ENCODE results near the gene P2RX6.
A peak's percentile ranks its signal among the peaks of the same experiment; 100 is the strongest.

The P2RX6 gene

DNA sequence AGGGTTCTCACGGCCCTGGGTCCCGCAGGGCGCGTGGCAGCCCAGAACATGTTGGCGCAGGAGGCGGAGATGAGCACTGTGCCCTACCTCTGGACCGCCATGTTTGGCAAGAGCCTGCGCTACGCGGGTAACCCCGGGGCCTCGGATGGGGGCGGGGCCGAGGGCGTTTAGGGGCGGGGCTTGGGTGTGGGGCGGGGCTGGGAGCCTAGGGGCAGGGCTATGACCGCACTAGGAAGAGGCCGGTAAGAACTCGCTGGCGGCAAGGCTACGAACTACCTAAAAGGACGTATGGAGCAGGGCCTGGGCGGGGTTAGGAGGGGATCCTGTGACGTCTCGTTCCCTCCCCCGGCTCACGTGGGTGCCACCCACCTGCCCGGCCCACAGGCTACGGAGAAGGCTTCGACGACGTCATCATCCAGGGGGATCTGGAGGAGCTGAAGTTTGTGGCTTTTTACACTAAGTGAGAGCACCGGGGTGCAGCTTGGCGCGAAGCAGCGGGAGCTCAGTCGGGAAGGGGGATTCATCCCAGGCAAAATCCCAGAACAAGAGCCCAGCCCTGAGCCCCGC is 35.6 kb upstream of the P2RX6 start:
- peak overlapping the region; percentile 21 for H3K4me3 ChIP-seq (ENCODE audit: low read depth, low read length)
- DNase-seq (ENCODE audit: low read depth), result peak; percentile 54

DNA sequence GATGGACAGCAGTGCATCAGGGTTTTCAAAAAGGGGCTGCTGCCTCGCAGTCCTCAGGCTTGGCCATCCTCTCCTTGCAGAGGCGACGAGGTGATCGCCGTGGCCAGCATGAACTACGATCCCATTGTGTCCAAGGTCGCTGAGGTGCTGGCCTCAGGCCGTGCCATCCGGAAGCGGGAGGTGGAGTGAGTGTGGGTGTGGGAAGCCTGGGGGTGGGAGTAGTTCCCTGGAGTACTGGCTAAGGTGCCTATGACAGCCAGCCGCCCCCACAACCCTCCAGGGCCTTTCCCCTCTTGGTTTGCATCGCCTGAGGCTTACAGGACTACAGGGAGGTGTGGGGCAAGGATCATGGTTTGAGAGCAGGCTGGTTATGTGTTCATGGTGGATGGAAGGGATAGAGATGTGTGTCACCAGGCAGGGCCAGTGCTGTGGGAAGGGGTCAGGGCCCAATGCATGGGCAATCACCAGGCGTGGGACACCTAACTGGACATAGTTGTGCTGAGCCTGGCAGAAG is 35.0 kb upstream of the P2RX6 start:
- peak overlapping the region; percentile 21 for H3K4me3 ChIP-seq (ENCODE audit: low read depth, low read length)
- DNase-seq (ENCODE audit: low read depth), result no peak

DNA sequence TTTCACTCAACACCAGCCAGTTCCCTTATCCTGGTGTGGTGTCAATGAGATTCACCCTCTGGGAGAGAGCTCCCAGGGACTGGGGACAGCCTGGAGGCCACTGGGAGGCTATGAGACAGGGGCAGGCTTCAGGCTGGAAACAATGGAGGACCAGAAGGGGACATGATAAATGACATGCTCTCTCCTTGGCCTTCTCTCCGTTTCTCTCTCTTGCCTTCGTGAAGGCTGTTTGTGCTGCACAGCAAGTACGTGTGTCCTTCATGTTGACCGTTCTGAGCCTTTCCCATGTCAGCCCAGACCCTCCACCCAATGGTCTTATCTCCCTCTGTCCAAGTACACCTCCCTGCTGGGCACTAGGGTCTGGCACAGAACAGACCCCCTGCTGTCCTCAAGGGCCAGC is 34.4 kb upstream of the P2RX6 start:
- H3K4me3 ChIP-seq (ENCODE audit: low read depth, low read length), result no peak overlapping the region
- DNase-seq (ENCODE audit: low read depth), result no peak

DNA sequence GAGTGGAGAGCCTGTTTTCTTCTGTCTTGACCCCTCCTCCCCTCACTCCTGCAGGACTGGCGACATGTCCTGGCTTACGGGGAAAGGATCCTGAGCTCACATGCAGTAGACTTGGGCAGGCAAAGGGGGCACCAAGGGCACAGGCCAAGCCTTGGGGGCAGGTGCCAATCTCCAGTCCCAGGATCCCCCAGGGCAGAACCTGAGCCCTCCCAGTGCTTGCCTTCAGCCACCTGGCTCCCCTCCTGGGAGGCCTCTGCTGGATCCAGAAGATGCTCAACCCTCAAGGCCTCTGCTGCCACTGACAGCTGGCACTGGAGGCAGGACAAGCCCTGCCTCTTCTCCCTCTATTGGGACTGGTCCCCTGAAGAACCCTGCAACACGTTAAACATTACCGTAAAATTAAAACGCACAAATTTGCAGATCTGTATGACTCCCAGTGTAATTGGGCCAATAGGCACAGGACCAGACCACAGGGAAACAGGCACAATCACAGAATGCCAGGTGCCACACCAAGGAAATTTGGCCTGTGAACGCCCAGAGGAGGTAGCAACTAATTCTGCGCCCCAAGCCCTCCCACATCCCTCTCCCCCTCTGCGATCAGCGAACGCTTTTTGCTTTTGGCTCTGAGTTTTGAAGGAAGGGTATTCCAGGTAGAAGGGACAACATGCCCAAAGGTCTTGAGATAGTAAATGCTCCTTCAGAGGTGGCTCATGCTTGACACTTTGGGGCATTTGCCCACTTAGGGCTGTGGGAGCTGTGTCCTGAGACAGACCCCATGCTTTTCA is 33.8 kb upstream of the P2RX6 start:
- no peak for DNase-seq (ENCODE audit: low read depth)
- H3K4me3 ChIP-seq (ENCODE audit: low read depth, low read length), result peak overlapping the region; percentile 92

DNA sequence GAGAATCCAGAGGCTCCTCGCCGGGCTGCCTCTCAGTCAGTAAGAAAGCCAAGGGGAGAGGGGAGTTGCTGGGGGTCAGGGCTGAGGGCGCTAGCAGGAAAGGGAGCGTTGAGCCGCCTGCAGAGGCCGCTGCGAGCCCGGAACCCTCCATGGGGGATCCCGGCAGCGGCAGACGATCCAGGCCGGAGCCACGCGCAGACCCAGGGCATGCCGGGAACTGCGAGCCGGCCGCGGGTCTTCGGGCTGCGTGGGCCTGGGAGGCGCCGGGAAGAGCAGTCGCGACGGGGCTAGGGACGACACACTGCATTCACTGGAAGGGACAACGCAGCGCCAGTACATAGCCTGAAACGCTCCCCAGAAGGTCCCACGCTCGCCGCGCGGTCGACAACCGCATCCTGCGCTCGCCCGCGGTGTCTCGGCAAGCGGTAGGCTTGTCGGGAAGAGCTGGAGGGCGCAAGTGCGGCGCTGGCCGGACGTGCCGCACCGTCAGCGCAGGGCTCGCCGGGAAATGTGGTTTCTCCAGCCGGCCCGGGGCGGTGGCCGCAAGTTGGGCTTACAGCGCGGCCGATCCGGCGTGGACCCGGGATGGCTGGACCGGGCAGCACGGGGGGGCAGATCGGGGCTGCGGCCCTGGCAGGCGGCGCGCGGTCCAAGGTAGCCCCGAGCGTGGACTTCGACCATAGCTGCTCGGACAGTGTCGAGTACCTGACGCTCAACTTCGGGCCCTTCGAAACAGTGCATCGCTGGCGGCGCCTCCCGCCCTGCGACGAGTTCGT is 33.0 kb upstream of the P2RX6 start, which contains the start of gene LZTR1:
TSS of gene LZTR1 (plus strand) at position 511 of the 776 bp plus-strand sequence. CDS start at position 586, 75 bp downstream.
- H3K4me3 ChIP-seq (ENCODE audit: low read depth, low read length), result peak within 1 kb of the TSS; percentile 92
- DNase-seq (ENCODE audit: low read depth), result peak; percentile 54

DNA sequence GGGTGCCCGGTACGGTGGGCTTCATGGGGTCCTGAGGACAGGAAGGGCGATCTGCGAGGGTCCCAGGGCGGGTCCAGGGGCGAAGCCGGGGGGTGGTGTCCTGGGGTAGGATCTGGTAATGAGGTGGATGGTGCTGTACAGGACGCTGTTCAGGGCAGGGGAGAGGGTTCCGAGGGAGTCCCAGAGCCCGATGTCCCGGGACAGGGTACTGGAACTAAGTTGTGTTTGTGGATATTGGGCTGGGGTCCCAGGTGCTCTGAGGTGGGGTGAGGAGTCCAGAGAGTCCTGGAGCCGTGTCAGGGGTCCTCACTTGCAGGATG is 32.4 kb upstream of the P2RX6 start:
- H3K4me3 ChIP-seq (ENCODE audit: low read depth, low read length), result peak overlapping the region; percentile 92
- DNase-seq (ENCODE audit: low read depth), result no peak

DNA sequence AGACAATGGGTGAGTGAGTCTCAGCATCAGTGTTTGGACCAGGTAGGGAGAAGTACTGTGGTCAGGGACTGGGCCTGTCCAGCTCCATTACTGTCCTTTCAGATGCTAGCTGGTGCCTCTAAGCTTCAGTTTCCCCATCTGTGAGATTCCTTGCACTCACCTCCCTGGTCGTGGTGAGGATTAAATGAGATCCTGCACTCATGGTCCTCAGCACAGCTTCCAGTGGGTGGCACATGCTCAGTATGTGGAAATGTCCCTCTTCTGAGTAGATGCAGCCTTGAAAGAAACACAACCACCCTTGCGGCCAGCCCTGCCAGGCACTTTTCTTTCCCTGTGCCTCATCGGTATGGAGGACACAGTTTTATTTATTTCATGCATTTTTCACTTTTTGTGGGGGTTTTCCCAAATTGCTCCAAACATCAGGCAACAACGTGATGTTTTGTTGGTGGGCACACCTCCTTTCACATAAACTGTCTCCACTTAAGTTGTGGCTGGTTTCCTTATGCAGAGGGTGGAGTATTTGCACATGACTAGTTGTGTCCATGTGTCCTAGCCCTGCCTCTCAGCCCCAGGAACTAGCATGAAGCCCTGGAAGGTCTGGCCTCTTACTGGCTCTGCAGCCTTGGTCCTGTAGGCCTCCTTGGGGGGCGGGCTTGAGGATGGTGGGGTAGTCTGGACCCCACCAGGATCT is 31.7 kb upstream of the P2RX6 start:
- no peak for DNase-seq (ENCODE audit: low read depth)
- peak overlapping the region; percentile 92 for H3K4me3 ChIP-seq (ENCODE audit: low read depth, low read length)

DNA sequence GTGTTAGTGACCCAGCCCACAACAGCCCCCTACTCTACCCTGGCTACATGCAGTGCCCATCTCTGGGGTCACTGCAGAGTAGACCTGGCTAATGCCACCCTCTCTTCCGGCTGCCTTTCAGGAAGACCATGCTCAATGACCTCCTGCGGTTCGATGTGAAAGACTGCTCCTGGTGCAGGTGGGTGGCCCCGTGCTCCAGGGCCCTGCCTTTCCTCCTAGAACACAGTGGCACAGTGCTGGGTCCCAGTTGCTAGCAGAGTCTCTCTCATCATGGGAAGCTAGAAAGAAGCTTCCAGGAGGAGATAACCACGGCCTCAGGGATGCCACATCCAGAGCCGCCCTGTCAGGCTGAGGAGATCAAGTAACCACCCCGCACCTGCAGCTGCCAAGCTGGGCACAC is 29.2 kb upstream of the P2RX6 start:
- DNase-seq (ENCODE audit: low read depth), result no peak
- no peak overlapping the region for H3K4me3 ChIP-seq (ENCODE audit: low read depth, low read length)

DNA sequence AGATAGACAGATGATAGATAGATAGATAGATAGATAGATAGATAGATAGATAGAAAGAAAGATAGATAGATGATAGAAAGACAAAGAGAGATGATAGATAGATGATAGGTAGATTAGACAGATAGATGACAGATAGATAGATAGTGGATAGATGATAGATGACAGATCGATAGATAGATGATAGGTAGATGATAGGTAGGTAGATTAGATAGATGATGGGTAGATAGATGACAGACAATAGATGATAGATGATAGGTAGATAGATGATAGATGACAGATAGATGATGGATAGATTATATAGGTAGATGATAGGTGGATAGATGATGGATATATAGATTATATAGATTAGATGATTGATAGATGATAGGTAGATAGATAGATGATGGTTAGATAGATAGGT is 28.6 kb upstream of the P2RX6 start:
- H3K4me3 ChIP-seq (ENCODE audit: low read depth, low read length), result no peak overlapping the region
- no peak for DNase-seq (ENCODE audit: low read depth)

DNA sequence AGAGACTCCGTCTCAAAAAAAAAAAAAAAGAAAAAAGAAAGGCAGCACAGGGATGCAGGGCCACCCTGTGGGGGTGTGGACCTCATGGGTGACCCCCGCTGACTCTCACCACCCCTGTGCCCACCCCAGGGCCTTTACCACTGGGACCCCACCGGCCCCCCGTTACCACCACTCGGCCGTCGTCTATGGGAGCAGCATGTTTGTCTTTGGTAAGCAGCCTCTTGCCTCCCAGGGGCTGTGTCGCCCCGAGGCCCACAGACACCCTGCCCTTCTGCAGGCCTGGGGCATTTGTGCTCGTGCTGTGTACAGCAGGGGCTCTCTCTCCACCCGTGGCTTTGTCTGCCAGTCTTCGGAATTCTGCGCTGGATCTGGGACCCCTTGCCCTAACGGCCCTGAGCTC is 27.6 kb upstream of the P2RX6 start:
- DNase-seq (ENCODE audit: low read depth), result no peak
- no peak overlapping the region for H3K4me3 ChIP-seq (ENCODE audit: low read depth, low read length)

DNA sequence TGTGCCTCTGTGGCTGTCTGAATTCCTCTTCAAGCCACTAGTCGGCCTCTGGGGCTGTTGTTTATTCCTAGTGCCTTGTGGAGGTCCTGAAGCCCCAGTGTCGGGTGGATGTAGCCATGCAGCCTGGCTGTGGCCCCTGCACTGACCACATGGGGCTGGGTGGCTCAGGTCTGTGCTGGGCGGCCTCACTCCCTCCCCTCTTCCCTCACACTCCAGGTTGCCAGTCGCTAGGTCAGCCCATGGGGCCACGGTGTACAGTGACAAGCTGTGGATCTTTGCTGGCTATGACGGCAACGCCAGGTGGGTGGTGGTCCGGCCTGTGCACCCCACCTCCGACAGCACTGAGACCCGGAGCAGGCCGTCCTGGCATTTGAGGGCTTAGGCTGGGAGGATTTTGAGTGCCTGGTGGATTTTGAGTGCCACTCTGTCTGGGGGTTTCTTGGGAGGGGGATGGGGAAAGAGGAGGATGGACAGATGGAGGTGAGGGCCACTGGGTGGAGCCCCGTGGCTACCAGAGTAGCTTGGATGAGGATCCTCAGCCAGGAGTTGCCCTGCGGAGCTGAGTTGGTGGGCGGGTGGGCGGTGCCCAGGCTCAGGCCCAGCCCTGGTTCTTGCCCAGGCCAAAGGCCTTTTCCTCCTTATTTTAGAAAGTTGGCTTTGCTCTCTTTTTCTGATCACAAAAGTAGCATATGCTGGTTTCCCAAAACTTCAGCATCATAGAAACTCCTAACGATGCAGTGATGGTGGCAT is 26.2 kb upstream of the P2RX6 start:
- no peak overlapping the region for H3K4me3 ChIP-seq (ENCODE audit: low read depth, low read length)
- DNase-seq (ENCODE audit: low read depth), result no peak

DNA sequence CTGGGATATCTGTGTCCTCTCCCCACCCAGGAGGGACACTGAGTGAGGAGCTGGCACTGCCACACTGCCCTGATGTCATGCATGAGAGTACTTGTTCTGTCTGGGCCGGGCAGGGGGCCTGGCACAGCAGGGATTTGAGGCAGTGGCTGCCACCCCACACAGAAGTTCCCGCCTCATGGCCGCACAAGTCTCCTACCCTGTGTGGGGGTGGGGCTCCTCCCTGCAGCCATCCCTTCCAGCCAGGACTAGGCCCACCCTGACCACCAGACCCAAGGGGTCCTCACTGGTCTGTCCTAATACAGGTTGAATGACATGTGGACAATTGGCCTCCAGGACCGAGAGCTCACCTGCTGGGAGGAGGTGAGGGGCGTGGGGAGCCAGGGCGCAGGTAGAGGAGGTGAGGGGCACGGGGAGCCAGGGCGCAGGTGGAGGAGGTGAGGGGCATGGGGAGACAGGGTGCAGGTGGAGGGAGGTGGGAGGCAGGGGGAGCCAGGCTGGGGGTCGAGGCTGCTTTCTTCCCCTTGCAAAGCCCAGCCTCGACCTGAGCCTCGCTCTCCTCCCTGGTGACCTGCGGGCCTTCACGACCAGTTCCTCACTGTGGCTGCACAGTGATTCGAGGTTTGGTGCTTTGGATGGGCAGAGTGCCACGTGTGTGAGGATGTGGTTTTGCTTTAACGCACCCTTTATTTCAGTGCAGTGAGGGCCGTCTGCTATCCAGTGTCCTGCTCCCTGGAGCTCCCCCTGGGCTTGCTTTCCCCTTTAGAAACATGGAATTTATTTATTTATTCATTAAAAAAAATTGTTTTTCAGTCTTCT is 25.4 kb upstream of the P2RX6 start:
- H3K4me3 ChIP-seq (ENCODE audit: low read depth, low read length), result no peak overlapping the region
- DNase-seq (ENCODE audit: low read depth), result no peak

DNA sequence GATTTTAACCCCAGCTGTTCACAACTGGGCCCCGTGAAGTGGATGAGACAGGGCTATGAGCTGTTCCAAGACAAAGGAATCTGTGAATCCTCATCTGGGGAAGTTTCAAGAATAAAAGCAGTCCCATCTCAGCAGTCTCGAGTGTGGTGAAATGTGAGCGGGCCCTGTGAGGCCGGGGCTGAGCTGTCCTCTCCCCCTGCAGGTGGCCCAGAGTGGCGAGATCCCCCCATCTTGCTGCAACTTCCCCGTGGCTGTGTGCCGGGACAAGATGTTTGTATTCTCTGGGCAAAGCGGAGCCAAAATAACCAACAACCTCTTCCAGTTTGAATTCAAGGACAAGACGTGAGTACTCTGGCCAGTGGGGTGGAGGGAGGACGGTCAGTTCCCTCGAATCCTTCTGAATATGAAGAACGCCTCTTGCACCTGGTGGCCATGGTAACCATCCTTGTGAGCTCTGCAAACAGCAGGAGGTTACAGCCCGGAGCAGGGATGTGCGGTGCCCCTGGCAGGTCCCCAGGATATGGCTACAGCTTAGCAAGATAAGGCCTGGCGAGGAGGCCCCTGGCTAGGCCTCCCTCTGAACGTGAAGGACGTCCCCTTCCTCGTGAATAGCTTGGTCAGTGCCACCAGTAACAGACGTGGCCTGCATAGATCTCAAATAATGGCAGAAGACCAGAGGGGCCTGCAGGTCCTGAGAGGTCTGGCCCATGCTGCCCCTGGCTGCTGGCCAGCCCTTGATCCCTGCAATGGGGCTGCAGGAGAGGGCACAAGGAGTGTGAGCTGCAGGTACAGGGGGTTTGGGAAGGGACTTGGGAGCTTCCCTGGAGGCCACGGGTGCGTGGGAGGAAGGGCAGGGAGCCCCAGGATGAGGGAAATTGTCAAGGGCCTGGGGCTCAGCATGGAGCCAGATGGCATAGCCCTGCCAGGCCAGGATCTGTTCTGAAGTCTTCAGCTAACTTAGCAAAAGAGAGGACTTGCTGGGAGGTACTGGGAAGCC is 24.5 kb upstream of the P2RX6 start:
- no peak for DNase-seq (ENCODE audit: low read depth)
- H3K4me3 ChIP-seq (ENCODE audit: low read depth, low read length), result no peak overlapping the region

DNA sequence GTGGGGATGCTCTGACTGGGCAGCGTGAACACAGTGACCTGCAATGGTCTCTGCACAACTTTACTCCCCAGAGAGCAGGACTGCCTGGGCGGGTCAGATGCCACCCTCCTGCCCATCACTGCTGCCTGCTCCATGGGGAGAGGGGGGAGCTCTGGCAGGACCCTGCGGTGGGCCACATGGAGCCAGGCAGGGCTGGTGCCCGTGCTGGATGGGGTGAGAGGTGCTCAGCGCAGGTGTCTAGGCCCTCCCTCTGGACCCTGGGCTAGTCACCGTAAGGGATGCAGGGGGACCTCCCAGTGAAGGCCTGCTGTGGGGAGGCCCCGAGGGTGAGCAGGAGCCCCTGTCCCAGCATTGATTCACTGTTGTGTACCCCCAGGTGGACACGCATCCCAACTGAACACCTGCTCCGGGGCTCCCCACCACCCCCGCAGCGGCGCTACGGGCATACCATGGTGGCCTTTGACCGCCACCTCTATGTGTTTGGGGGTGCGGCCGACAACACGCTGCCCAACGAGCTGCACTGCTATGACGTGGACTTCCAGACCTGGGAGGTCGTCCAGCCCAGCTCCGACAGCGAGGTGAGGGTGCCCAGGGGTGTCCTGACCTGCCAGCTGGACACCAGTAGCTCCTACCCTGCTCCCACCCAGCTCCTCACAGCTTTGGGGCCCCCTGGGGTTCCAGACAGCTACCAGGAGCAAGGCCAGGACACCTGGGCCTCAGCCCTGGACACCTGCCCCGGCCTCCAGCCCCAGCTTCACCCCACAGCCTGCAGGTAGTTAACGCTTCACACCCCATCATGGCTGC is 23.5 kb upstream of the P2RX6 start:
- DNase-seq (ENCODE audit: low read depth), result no peak
- H3K4me3 ChIP-seq (ENCODE audit: low read depth, low read length), result no peak overlapping the region

DNA sequence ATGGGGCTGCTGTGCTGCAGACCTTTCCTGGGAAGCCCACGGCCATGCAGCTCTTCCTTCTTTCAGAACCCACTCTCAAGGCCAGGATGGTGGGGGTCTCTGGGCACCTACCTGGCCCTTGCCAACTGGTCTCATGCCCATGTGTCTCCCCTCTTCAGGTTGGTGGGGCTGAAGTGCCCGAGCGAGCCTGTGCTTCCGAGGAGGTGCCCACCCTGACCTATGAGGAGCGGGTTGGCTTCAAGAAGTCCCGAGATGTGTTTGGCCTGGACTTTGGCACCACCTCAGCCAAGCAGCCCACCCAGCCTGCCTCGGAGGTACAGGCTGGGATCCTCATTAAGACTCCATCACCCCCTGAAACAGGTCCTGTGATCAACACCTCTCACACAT is 22.9 kb upstream of the P2RX6 start:
- H3K4me3 ChIP-seq (ENCODE audit: low read depth, low read length), result no peak overlapping the region
- no peak for DNase-seq (ENCODE audit: low read depth)

DNA sequence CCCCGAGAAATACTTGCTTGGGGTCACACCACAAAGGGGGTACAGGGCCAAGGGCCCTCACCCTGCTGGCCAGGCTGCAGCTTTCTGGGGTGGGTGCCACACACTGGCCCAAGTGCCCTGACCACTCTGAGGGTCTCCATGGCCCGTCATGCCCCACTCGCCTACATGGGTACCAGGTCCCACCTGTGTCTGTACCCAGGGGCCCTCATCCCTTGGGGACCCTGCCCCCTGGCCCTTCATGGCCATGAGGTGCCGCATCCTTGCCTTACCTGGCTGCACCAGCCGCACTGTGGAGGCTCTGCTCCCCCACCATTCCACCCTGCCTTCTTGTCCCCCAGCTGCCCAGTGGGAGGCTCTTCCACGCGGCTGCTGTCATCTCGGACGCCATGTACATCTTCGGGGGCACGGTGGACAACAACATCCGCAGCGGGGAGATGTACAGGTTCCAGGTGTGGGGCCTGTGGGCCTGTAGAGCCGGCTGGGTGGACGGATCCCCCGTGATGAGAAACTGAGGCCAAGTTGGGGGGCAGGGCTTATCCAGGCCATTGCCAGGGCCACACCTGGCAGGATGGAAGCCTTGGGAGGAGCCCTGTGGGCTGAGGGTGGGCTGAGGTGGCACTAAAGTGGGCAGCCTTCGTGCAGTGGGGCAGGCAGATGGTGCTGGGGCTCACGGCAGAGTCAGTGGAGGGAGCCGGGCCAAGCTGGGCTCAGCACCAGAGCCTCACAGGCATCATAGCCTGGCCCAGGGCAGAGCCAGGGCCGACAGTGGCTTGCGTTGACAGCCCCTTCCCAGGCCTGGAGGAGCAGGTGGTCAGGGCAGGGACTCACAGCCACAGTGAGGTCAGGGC is 22.3 kb upstream of the P2RX6 start:
- no peak overlapping the region for H3K4me3 ChIP-seq (ENCODE audit: low read depth, low read length)
- DNase-seq (ENCODE audit: low read depth), result no peak
